OCI-LY1 (cell line): ENCODE data around the gene EFHD2.
"Not testable (repeated sequence)": the region's sequence is repeated elsewhere in the genome, so short reads cannot be mapped to it uniquely, and the experiment has no call there.

Experiments
- H2AFZ ChIP-seq: fragments of 200-600 bp; sonication (generic), shearing (Covaris generic); 2 replicates; pipeline ENCODE4 v1.6.0; 2014; ENCODE audit warnings: antibody characterized with exemption, mild to moderate bottlenecking, low read length
- H3F3A ChIP-seq: fragments of 200-600 bp; sonication (generic), shearing (Covaris generic); 2 replicates; pipeline ENCODE4 v1.6.0; 2014; ENCODE audit warnings: mild to moderate bottlenecking, antibody characterized with exemption, low read length, moderate library complexity; ENCODE audit not compliant: insufficient read depth
- H3K27ac ChIP-seq: fragments of 200-600 bp; sonication (generic); 2 replicates; pipeline ENCODE4 v1.5.1; 2014; ENCODE audit warnings: low read length, mixed run types, mild to moderate bottlenecking, low read depth; ENCODE audit not compliant: poor library complexity, severe bottlenecking
- H3K27me3 ChIP-seq: fragments of 200-600 bp; sonication (generic); 2 replicates; pipeline ENCODE4 v1.6.0; 2014; ENCODE audit warnings: antibody characterized with exemption, mild to moderate bottlenecking, low read length, moderate library complexity; ENCODE audit not compliant: insufficient read depth
- H3K36me3 ChIP-seq: fragments of 200-600 bp; sonication (generic); 2 replicates; pipeline ENCODE4 v1.6.1; 2014; ENCODE audit warnings: mild to moderate bottlenecking, antibody characterized with exemption, low read length, moderate library complexity, mixed read lengths; ENCODE audit not compliant: insufficient read depth
- H3K4me1 ChIP-seq: fragments of 200-600 bp; sonication (generic); 2 replicates; pipeline ENCODE4 v1.5.1; 2014; ENCODE audit warnings: mild to moderate bottlenecking, low read length, moderate library complexity; ENCODE audit not compliant: insufficient read depth, severe bottlenecking
- H3K4me2 ChIP-seq: fragments of 200-600 bp; sonication (generic), shearing (Covaris generic); 2 replicates; pipeline ENCODE4 v1.6.1; 2014; ENCODE audit warnings: low read length
- H3K4me3 ChIP-seq: fragments of 200-600 bp; sonication (generic); 2 replicates; pipeline ENCODE4 v1.5.1; 2014; ENCODE audit warnings: low read length, low read depth, mild to moderate bottlenecking, mixed read lengths; ENCODE audit not compliant: poor library complexity, severe bottlenecking
- H3K79me2 ChIP-seq: fragments of 200-600 bp; shearing (Covaris generic); 2 replicates; pipeline ENCODE4 v1.6.1; 2016; ENCODE audit warnings: mixed run types, low read length, mixed read lengths; ENCODE audit not compliant: insufficient read depth
- H3K9ac ChIP-seq: fragments of 200-600 bp; sonication (generic), shearing (Covaris generic); 2 replicates; pipeline ENCODE4 v1.6.1; 2014; ENCODE audit warnings: mild to moderate bottlenecking, low read length, mixed read lengths
- H3K9me2 ChIP-seq: fragments of 200-600 bp; sonication (generic), shearing (Covaris generic); 2 replicates; pipeline ENCODE4 v1.6.1; 2014; ENCODE audit warnings: low read depth, mild to moderate bottlenecking, low read length, mixed read lengths
- H3K9me3 ChIP-seq: fragments of 200-600 bp; shearing (Covaris generic); 2 replicates; pipeline ENCODE4 v1.6.1; 2014; ENCODE audit warnings: low read length, mixed read lengths
- H4K20me1 ChIP-seq: fragments of 200-600 bp; sonication (generic), shearing (Covaris generic); 2 replicates; pipeline ENCODE4 v1.6.0; 2016; ENCODE audit warnings: mild to moderate bottlenecking, low read length; ENCODE audit not compliant: insufficient read depth
- EZH2 ChIP-seq: fragments of 200-600 bp; sonication (generic), shearing (Covaris generic); IDR thresholded peaks from 2 replicates; pipeline ENCODE4 v1.8.0; 2017; ENCODE audit warnings: borderline replicate concordance, mixed run types, mild to moderate bottlenecking, antibody characterized with exemption, low read length, moderate library complexity, mixed read lengths
- TF ChIP-seq, protein P1 (sequence below): fragments of 200-600 bp; sonication (generic), shearing (Covaris generic); IDR thresholded peaks from 2 replicates; pipeline ENCODE4 v1.5.1; 2017; ENCODE audit warnings: mild to moderate bottlenecking, antibody characterized with exemption, low read length, moderate library complexity, mixed read lengths

EFHD2 gene

DNA sequence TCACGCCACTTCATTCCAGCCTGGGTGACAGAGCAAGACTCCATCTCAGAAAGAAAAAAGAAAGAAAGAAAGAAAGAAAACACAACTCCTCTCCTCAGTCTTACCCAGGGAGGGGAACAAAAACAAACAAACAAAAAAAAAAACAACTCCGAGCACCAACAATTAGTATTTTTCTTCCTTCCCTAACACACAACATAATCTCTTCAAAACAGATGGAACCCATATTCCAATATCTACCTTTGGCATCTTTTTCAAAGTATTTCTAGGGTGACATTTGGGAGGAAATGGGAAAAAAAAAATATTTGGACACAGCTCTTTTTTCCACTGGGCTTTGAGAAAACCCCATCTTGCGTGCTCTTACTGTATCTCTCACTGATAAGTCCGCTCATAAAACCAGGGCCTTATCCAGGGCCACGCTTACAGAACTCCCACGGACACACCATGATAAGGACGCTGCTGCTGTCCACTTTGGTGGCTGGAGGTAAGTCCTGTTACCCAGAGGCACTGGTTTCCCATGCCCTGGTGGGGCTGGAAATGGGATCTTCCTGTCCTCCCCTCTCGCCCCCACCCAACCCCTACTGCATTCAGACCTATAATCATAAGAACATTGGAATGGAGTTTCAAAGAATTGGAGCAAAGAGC, 46.7 kb downstream of the EFHD2 start, which contains the start of gene CELA2A:
TSS of gene CELA2A (plus strand) at position 420 of the 642 bp plus-strand sequence. CDS start at position 442, 22 bp downstream.
- H3K27ac ChIP-seq: no peak within 1 kb of the TSS
- 0 out of 2 replicates have a peak, but pooled peaks cover 9% of the 10 kb centered on the region for H3K27me3 ChIP-seq
- no peak within 1 kb of the TSS for H2AFZ ChIP-seq
- TF ChIP-seq, protein P1, sequence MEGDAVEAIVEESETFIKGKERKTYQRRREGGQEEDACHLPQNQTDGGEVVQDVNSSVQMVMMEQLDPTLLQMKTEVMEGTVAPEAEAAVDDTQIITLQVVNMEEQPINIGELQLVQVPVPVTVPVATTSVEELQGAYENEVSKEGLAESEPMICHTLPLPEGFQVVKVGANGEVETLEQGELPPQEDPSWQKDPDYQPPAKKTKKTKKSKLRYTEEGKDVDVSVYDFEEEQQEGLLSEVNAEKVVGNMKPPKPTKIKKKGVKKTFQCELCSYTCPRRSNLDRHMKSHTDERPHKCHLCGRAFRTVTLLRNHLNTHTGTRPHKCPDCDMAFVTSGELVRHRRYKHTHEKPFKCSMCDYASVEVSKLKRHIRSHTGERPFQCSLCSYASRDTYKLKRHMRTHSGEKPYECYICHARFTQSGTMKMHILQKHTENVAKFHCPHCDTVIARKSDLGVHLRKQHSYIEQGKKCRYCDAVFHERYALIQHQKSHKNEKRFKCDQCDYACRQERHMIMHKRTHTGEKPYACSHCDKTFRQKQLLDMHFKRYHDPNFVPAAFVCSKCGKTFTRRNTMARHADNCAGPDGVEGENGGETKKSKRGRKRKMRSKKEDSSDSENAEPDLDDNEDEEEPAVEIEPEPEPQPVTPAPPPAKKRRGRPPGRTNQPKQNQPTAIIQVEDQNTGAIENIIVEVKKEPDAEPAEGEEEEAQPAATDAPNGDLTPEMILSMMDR: no peak
- no peak for TF ChIP-seq EZH2
- H3K4me1 ChIP-seq: no peaks in the 10 kb centered on the region
- no peaks in the 10 kb centered on the region for H3K79me2 ChIP-seq
- no peak within 1 kb of the TSS for H3K9ac ChIP-seq
- no peaks in the 10 kb centered on the region for H3K9me2 ChIP-seq
- no peaks in the 10 kb centered on the region for H4K20me1 ChIP-seq
- no peak within 1 kb of the TSS for H3K4me3 ChIP-seq
- no peaks in the 10 kb centered on the region for H3K9me3 ChIP-seq
- H3K36me3 ChIP-seq: no peaks in the 10 kb centered on the region
- no peak within 1 kb of the TSS for H3K4me2 ChIP-seq
- H3F3A ChIP-seq: no peaks in the 10 kb centered on the region

DNA sequence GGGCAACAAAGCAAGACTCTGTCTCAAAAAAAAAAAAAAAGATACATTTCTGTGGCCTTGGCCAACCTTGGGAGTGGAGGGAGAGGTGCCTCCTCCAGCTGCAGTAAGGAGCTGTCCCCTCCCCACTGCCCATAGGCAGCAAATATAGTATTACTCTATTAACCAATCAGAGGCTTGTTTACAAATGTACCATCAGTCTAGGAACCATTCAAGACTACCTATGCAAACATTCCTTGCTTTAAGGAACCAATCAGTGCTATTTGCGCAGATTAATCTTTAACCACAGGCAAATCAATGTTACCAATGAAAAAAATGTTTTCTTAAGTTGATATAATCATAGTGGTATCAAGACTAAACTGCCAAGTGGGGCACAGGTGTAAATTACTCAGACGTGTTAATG, 47.9 kb downstream of the EFHD2 start:
- Histone ChIP-seq H3F3A (no peaks in the 10 kb centered on the region), H3K9me3 (no peaks in the 10 kb centered on the region), H3K4me3 (no peak overlapping the region), H3K9me2 (no peaks in the 10 kb centered on the region), H3K27ac (no peak overlapping the region), H3K4me2 (no peak overlapping the region), H3K9ac (no peak overlapping the region), H3K36me3 (no peaks in the 10 kb centered on the region), H4K20me1 (no peaks in the 10 kb centered on the region), H2AFZ (no peak overlapping the region), H3K27me3 (no peaks in the 10 kb centered on the region), H3K4me1 (no peaks in the 10 kb centered on the region), H3K79me2 (no peaks in the 10 kb centered on the region)
- TF ChIP-seq, protein P1: no peak
- TF ChIP-seq EZH2: no peak

DNA sequence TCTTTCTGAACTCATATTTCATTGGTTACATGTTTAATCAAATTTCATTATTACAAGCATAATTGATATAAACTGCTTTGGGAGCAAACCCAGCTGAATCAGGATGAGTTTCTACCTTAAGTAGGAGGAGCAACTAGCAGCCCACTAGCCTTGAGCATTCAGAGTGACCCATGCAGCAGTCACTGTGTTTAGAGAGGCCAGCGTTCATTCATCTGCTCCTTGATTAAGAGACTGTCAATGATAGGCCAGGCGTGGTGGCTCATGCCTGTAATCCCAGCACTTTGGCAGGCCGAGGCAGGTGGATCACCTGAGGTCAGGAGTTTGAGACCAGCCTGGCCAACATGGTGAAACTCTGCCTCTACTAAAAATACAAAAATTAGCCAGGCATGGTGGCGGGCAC, 48.7 kb downstream of the EFHD2 start:
- H3K4me1 ChIP-seq, H3K9me3 ChIP-seq, H3K9ac ChIP-seq, H3K4me3 ChIP-seq, H3K9me2 ChIP-seq, H3K27me3 ChIP-seq, H3K79me2 ChIP-seq, H3K27ac ChIP-seq, H3F3A ChIP-seq, H3K36me3 ChIP-seq, H2AFZ ChIP-seq, H4K20me1 ChIP-seq, H3K4me2 ChIP-seq: not testable (repeated sequence)
